Neural progenitor cell (in vitro differentiated cells): ENCODE data around the gene IFT81.

Source experiments
- CTCF ChIP-seq: fragments of 200-600 bp; sonication (generic); IDR thresholded peaks from 2 replicates; pipeline ENCODE4 v1.5.1; 2017; ENCODE audit warnings: antibody characterized with exemption, mild to moderate bottlenecking
- EZH2 ChIP-seq: fragments of 200-600 bp; sonication (generic); IDR thresholded peaks from 2 replicates; pipeline ENCODE4 v1.6.1; 2017; ENCODE audit warnings: antibody characterized with exemption, mild to moderate bottlenecking, moderate library complexity

- TF ChIP-seq CTCF (no peak), EZH2 (no peak)
Observed at GRCh38 chr12:110234755-110235154, 110.6 kb downstream of the IFT81 start.
